HG03565 (cell line): ENCODE data around the gene WWTR1.

ENCODE experiments used
- ATAC-seq: cut with Tn5 transposase; IDR thresholded peaks from one replicate; pipeline ENCODE4 v1.9.1; 2021; ENCODE audit warnings: mild to moderate bottlenecking, moderate library complexity; ENCODE audit not compliant: unreplicated experiment

WWTR1 gene

GRCh38 chr3:149506965-149507364, 150.9 kb downstream of the WWTR1 start:
- no peak for ATAC-seq

GRCh38 chr3:149506540-149506939, 151.3 kb downstream of the WWTR1 start:
- no peak for ATAC-seq

DNA sequence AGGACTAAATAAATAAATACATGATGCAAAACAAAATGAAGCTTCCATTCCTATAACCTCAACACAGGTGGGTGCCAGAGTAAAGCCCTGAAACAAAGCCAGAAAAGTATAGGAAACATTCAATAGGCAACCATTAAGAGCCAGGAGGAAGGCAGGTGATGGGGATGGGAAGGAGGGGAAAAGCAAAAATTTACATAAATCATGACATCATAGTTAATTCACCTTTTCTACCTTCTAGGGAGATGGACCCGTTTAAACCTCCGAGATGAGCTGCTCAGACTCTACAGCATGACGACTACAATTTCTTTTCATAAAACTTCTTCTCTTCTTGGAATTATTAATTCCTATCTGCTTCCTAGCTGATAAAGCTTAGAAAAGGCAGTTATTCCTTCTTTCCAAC, 155.4 kb downstream of the WWTR1 start:
- no peak for ATAC-seq

DNA sequence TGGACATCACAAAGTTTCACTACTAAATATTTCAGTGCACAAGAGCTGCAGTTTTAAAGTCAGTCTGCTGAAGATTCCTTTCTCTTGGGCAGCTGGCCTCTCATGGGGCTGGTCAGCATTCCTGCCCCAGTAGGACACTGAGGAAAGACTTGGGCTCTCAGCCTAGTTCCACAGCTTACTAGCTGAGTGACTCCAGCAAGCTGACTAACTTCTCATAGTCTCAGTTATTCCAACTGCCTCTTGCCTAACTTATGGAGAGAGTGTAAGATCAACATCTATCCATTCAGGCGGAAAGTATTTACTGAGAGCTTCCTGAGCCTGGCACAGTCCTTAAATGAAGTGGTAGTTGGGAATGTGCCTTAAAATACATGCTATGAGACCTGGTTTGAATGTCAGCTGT, 156.3 kb downstream of the WWTR1 start:
- no peak for ATAC-seq

GRCh38 chr3:149497966-149498670, 159.7 kb downstream of the WWTR1 start:
- ATAC-seq, result no peak

- ATAC-seq, result no peak
Observed at GRCh38 chr3:149496891-149497290, 160.9 kb downstream of the WWTR1 start.

DNA sequence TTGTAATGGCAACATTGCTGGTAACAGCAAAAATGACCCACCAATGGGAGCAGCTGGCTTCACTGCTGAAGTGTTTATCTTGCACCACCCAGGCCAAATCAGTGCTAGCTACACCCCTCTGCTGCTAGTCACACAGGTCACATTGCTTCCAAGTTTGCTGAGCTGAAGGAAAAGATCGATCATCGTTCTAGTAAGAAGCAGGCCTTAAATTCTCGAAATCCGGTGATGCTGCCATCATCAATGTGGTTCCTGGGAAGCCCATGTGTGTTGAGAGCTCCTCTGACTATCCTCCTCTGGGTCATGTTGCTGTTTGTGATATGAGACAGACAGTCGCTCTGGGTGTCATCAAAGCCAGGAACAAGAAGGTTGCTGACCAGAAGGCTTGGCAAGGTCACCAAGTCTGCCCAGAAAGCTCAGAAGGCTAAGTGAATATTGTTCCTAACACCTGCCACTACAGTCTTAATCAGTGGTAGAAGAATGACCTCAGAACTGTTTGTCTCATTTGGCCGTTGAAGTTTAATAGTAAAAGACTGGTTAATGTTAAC, 162.2 kb downstream of the WWTR1 start:
- no peak for ATAC-seq

DNA sequence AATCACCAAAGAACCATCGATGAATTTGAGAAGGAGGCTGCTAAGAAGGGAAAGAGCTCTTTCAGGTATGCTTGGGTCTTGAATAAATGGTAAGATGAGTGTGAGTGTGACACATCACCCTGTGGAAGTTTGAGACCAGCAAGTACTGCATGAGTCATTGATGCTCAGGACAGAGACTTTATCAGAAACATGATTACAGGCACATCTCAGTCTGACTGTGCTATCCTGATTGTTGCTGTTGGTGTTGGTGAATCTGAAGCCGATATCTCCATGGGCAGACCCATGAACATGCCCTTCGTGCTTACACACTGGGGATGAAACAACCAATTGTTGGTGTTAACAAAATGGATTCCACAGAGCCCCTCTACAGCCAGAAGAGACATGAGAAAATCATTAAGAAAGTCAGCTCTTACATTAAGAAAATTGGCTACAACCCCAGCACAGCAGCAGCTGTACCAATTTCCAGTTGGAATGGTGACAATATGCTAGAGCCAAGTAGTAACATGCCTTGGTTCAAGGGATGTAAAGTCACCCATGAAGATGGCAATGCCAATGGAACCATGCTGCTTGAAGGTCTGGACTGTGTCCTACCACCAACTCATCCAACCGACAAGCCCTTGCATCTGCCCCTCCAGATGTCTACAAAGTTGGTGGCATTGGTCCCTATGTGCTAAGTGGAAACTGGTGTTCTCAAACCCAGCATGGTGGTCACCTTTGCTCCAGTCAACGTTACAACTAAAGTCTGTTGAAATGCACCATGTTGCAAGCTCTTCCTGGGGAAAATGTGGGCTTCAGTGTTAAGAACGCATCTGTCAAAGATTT, 162.9 kb downstream of the WWTR1 start:
- no peak for ATAC-seq

DNA sequence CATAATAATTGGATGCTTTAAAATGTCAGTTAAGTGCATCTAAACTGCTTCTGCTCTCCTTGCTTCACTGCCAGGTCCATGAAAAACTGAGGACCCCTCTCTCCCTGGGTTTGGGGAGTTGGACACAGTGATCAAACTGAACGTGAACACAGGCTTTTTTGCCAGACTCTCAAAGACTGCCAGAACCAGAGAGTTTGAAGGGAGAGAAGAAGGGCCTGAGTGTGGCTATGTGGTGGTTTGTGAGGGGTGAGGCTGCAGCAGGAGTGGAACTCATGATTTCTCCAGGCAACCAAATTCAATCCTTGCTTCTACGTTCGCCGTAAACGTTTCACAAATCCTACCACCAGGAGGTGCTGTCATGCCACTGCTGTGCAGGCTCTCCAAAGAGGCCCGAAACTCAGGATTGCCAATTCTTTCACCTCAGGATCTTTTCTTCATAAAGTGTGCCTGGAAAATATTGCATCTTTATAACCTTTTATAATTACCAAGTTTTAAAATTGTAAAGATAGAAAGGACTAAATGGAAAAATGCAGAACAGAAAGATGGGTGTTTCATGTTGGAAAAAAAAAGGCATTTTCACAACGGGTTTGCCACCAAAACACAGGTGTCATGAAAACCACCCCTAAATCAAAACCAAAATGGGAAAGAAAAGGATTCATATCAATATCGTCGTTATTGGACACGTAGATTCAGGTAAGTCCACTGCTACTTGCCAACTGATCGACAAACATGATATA, 163.6 kb downstream of the WWTR1 start:
- no peak for ATAC-seq

GRCh38 chr3:149493315-149494021, 164.4 kb downstream of the WWTR1 start:
- no peak for ATAC-seq

GRCh38 chr3:149490260-149490971, 167.4 kb downstream of the WWTR1 start:
- ATAC-seq, result no peak

- ATAC-seq, result no peak
Observed at GRCh38 chr3:149489060-149489690, 168.7 kb downstream of the WWTR1 start.

DNA sequence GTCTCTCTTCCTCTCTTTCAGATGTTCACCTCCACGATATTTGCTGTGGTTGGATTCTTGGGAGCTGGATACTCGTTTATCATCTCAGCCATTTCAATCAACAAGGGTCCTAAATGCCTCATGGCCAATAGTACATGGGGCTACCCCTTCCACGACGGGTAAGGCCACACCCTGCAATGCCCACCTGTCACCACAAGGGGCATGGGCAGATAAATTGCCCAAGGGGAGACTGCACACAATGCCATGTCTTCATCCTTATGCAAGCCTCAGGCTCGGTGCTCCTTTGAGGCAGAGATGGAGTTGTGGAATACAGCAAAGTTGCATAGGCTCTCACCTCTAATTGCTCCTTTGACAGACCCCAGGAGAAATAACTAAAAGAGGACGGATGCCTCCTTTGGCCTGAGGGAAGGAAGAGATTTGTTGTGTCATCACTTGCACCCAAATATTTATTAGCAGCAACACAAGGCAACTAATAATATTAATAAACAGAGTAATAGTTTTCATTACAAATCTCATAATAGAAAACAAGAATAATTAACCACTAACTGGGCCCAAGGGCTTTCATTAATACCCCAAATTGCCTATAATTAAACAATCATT, 170.1 kb downstream of the WWTR1 start:
- peak; percentile 61 for ATAC-seq

DNA sequence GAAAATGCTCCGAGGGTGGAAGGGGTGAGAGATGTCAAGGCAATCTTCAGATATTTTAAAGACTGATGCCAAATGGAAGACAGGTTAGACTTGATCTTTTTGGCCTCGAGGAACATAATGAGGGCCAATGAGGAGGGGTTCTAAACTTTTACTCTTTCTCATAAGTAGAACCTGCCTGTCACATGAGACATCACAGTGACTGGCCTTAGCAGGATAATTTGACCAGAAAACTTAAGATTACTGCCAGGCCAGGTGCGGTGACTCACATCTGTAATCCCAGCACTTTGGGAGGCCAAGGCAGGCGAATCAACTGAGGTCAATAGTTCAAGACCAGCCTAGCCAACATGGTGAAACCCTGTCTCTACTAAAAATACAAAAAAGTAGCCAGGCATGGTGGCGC, 171.1 kb downstream of the WWTR1 start:
- no peak for ATAC-seq

GRCh38 chr3:149481491-149481890, 176.3 kb downstream of the WWTR1 start:
- ATAC-seq, result no peak

DNA sequence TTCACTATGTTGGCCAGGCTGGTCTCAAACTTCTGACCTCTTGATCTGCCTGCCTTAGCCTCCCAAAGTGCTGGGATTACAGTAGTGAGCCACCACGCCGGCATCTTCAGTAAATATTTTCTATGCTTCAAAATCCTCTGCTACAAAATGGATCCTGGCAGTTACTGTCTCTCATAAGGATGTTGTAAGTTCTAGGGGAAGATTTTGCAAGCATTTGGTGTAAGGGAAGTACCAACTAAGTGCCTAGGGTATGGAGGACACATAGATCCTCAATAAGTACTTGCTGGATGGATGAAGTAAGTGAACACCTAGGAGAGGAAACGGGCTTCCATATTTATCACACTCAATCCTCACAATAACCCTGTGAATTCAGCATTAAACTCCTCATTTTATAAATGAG, 176.8 kb downstream of the WWTR1 start:
- ATAC-seq, result no peak

DNA sequence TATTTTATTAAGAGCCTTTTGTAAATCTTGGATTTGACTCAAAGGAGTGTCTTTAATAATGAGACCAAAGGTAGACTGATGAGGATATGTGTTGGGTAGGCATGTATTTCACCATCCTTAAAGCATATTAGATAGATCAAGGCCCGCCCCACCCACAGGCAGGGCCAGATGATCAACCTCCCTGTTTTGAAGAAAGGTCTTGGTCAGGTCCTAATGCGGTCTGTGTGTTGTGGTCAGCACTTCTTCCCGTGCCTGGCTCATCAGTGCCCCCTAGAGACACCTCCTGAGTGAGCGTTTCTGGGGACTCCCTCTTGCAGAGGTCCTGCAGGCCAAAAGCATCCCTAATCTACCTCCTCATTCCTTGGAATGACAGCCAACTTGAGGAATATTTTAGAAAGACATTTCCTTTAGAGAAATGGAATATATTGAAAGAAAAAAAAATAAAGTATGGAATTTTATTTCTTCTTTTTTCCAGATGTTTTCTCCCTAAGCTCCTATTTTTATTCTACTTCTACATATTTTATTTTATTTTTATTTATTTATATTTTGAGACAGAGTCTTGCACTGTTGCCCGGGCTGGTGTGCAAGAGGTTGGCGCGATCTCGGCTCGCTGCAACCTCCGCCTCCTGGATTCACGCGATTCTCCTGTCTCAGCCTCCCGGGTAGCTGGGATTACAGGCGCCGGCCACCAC, 177.4 kb downstream of the WWTR1 start:
- ATAC-seq, result peak; percentile 88

DNA sequence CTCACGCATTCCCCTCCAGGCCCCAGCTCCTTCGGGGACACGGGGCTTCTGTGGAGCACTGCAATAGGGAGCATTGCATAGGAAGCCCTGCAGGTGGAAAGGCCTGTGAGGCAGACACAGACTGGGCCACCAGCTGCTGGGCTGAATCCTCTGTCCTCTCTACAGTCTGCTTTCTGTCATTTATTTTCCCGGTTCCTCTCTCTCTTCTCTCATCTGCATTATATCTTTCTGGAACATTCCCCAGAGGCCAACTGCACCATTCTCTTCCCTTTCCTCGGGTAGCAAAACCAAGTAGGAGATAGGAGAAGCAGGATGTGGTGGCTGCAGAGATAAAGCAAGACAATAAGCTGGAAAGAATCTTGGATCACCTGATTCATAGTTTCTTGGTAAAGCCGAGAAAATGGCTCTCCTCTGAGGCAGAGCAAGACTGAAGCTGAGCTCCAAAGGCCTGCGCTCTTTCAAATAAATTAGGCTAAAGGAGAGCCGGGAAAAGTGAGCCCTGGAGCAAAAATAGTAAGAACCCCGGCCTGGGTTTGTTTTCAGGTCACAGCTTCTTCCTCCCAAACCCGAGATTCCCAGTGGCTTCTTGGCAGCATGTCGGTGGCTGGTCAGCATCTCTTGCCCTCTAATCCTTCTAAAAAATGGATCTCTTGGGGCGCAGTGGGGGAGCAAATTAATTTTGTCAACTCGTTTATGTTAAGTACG, 178.1 kb downstream of the WWTR1 start:
- no peak for ATAC-seq
